ENCODE measurements around the gene MYO10.
A peak's percentile ranks its signal among the peaks of the same experiment; 100 is the strongest.

Gene MYO10

DNA sequence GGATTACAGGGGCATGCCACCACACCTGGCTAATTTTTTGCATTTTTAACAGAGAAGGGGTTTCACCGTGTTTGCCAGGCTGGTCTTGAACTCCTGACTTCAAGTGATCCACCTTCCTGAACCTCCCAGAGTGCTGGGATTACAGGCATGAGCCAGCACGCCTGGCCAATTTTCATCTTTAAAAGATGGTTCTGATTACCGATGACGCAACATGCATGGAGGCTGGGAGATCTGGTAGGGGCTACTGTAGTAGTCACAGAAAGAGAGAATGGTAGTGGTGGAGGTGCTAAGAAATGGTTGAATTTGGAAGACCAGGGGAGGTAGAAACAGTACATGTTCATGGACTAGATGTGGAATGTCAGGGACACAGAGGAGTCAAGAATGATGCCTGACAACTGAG, 296.9 kb downstream of the MYO10 start:
- no peak for DNase-seq (ENCODE audit: low read depth in 2 of 3, low spot score in 2 of 3)

DNA sequence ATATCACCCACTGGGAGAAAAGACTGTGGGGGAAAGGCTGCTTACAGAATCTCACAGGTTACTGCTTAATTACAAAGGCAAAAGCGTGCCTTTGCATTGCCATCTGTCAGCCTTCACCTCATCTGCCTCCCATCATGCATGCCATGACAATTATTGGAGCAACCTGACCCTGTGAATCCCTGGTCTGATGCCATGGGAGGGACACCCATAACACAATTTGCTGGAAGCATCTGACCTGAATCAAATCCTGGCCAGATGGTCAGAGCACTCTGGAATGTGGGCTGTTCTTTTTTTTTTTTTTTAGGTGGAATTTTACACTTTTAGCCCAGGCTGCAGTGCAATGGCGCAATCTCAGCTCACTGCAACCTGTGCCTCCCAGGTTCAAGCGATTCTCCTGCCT, 307.7 kb downstream of the MYO10 start:
- no peak for DNase-seq (ENCODE audit: low read depth in 2 of 3, low spot score in 2 of 3)

DNA sequence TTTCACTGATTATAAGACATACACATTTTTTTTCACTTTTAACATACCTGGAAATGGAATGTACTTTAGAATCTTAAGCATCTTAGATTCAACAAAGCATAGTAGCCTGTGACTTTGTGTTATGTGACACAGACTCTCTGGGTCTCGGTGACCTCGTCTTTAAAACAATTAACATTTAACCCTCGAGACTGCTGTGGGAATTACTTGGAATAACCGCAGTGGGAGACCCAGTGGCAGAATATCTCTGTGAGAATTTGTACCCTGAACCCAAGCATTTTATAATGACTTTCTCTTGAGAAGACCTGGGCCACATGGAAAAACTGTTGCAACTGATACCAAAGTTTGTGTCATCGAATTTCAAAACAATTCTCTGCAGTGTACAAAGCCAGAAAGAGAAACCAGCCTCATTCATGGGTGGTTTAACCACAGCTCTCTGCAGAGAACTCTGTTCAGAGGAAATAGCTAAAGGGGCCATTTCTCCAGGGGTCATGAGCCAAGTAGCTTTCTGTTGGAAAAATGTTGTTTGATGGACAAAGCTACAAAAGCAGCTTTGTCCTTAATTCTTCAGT, 309.3 kb downstream of the MYO10 start:
- DNase-seq (ENCODE audit: low read depth in 2 of 3, low spot score in 2 of 3), result no peak

DNA sequence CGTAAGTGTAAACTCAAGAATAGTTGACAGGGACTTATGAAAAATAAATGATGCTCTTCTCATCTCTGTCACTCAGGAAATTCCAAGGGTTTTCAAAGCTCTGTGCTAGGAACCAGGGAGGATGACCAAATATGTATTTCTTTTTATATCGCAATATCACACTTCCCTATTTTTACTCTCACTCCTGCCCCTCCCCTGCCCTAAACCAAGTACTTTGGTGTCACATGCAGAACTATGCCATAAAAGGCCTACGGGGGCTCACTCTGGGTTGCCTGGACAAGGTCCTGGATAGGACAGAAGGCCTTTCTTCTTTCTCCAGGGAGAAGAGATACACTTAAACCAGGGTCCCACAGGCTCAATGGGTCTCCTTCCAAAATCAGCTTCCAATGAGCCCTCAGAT, 311.0 kb downstream of the MYO10 start:
- DNase-seq (ENCODE audit: low read depth in 2 of 3, low spot score in 2 of 3), result no peak

DNA sequence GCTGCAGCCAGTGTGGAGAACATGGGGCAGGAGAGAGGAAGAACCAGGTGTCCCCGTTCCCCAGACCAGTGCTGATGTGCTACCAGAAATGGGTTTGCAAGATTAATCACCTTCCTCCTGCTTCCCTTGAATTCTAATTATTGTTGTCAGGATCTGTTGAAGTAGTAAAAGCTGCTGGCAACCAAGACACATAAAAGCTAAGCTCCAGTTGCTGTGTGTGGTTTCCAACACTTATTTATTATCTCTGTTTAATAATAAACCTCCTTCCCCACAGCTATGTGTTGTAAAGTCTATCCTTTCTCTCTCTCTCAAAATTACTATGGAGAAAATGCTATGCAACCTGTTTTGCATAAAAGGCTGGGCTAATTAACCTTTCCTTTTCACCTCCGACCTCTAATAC, 317.0 kb downstream of the MYO10 start:
- DNase-seq (ENCODE audit: low read depth in 2 of 3, low spot score in 2 of 3), result no peak

DNA sequence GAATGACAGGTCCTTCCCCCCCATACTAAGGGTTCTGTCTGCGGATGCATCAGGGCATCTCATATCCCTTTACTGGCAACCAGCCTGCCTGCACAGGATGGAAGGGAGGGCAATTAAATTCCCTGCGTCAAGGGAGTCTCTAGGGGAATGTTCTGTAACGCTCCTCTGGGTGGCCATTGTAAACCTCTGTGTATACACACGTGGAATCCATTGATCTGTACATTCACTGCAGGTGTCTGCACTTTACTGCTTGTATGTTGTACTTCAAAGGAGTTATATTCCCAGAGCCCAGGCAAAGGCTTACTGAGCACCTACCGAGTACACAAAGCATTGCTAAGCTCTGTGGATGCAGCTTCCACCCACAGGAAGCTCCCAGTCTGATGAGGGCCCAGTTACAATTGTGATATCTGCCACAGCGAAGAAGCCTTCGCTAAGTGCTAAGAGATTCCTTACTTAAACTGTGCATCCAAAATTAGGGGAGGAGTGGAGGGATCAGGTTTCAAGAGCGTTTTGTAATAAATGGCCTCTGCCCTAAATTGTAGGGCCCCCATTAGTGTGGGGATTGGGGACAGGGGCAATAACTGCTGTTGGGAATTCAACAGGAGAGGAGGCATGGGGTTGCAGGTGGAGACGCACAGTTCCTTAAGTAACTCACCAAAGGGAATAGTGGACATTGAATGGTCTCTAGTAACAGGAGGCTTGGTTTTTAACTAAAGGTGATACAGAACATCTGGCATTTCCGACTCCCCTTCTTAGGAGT, 317.8 kb downstream of the MYO10 start:
- no peak for DNase-seq (ENCODE audit: low read depth in 2 of 3, low spot score in 2 of 3)

DNA sequence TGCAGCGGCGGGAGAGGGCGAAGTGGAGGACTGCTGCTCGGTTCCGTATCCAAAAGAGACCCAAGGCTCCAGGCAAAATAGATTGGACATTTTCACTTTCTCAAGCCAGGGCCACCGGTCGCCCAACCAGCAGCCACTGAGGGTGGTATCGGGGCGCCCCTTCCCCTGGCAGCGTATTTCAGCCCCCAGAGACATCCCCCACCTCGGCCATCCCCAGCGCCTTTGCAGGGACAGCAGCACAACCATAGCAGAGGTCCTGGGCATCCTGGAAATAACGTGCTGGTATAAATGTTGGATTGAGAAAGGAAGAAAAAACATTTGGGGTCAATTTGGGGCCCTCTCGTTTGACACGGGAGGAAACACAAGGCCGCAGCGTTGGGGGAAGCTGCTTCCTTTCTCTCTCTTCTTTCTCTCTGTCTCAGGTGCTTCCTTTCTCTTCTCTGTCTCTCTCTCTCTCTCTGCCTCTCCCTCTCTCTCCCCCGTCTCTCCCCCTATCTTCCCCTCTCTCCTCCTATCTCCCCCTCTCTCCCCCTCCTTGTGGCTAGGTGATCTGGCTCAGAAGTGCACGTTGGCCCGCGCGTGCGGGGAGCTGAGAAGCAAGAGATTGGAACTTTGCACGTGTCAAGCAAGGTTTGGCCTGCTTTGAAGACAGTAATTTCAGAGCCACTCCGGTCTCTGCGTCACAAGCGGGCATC, 318.7 kb downstream of the MYO10 start:
- no peak for DNase-seq (ENCODE audit: low read depth in 2 of 3, low spot score in 2 of 3)

DNA sequence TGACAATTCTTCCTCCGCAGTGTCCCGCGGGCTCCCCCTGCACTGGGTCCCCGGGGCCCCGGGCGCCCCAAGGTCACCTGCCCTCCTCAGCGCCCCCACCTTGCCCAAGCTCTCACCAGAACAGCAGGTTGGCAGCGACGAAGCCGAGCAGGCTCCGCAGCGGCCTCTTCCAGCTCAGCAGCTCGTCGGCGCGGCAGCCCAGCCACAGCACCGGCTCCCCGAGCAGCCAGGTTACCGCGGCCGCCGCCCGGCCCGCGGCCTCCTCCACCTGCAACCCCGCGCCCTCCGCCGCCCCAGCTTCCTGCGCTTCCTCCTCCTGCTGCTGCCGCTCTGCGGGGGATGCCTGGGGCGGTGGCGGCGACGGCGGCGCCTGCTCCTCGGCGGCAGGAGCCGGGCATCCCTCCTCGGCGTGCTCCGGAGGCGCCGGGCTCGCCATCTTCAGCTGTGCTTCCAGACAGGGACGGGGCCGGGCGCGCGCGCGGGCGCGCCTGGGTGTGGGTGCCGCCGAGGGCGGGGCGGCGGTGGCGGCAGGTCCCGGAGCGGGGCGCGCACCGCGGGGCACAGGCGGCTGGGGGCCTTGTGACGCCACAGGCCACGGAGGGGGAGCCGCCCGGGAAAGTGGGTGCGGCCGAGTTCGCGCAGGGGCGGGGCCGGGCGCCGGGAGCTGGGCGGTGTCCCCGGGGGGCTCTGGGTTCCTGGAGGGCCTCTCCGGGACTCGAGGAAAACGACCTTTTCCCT, 319.4 kb downstream of the MYO10 start, which contains the start of gene RETREG1:
RETREG1 (minus strand) TSS at position 462 of the 738 bp plus-strand sequence; CDS start at position 436, 26 bp downstream.
- peak; percentile 49 to 66 (median 57) for DNase-seq (ENCODE audit: low read depth in 2 of 3, low spot score in 2 of 3)

DNA sequence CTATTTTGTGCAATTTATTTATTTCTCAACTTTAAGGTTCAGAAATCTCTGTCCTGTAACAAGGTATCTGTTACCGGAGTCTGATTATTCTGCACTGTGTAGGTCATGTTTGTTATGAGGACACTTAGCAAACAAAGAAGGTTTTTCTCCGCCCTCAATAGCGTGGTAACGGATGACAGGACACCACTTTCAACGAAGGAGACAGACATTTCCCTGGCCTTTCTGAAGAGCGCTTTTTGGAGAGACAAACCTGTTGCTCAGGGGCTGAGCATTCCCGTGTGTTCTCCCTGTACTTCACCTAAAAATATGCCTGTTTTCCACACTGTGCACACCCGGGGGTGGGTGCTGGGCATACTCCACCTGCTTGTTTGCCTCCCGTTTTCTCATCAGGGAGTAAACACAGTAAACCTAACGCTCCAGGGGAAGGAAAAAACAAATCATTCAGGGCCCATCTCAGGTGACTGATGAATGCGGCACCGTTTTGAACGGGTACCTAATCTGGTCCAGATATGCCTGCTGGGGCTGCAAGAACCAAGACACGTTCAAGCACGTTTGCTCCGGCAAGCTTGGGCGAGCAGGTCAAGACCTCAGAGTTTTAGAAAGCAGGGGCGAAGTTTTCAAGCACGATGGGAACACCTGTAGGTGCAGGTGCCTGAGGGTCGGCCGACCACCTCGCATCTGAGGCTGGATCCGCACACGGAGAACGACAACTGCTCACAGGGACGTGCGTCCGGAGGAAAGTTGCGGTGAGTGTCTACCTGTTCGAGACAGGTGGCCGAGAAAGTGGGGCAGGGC, 320.1 kb downstream of the MYO10 start:
- no peak for DNase-seq (ENCODE audit: low read depth in 2 of 3, low spot score in 2 of 3)

DNA sequence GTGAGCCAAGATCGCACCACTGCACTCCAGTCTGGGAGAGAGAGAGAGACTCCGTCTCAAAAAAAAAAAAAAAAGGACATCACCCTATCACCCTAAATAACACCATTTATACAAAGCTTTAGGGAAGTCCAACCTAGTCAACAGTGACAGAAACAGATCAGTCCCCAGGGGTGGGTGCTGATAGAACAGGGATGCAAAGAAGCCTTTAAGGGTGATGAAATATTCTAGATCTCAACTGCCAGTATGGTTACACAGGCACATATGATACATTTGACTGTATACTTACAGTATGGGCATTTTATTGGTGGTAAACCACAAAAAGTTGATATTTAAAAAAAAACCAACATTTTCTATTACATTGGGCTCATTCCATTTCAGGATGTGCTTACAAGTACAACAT, 324.1 kb downstream of the MYO10 start:
- DNase-seq (ENCODE audit: low read depth in 2 of 3, low spot score in 2 of 3), result no peak
